ENCODE data around the gene SNRK. TPM values are rescaled to one million over a fixed set of nuclear protein-coding genes. Genes with fewer than 3 reads are reported as not detected.

The SNRK gene
- total RNA-seq, 4 donors from 2014 or later = 41.9 to 96.0 (median 61.1) TPM

- ATAC-seq (ENCODE audit: low FRiP score) (no peak), DNase-seq (ENCODE audit: low spot score) (no peak)
- TF ChIP-seq CTCF (IDR thresholded peaks at IDR 0.05) = no peak
These were observed 29.5 kb upstream of the SNRK start for GRCh38 chr3:43256714-43257461.

- TF ChIP-seq CTCF (IDR thresholded peaks at IDR 0.05) = no peak
- DNase-seq (ENCODE audit: low spot score) = no peak
- no peak for ATAC-seq (ENCODE audit: low FRiP score)
These were observed 28.5 kb upstream of the SNRK start for GRCh38 chr3:43257850-43258249.

GRCh38 chr3:43259626-43260025, 26.7 kb upstream of the SNRK start:
- no peak for DNase-seq (ENCODE audit: low spot score)
- no peak for ATAC-seq (ENCODE audit: low FRiP score)
- no peak for TF ChIP-seq CTCF (IDR thresholded peaks at IDR 0.05)

- no peak for TF ChIP-seq CTCF (IDR thresholded peaks at IDR 0.05)
- DNase-seq (ENCODE audit: low spot score) = no peak
- ATAC-seq (ENCODE audit: low FRiP score) = no peak
These were observed 25.9 kb upstream of the SNRK start for GRCh38 chr3:43260412-43260811.

GRCh38 chr3:43262194-43262593, 24.1 kb upstream of the SNRK start:
- TF ChIP-seq CTCF (IDR thresholded peaks at IDR 0.05) = no peak
- DNase-seq (ENCODE audit: low spot score) (no peak), ATAC-seq (ENCODE audit: low FRiP score) (no peak)

GRCh38 chr3:43266451-43266850, 19.9 kb upstream of the SNRK start:
- no peak for ATAC-seq (ENCODE audit: low FRiP score)
- no peak for DNase-seq (ENCODE audit: low spot score)
- no peak for TF ChIP-seq CTCF (IDR thresholded peaks at IDR 0.05)

- no peak for DNase-seq (ENCODE audit: low spot score)
- ATAC-seq (ENCODE audit: low FRiP score) = no peak
- TF ChIP-seq CTCF (IDR thresholded peaks at IDR 0.05) = no peak
These were observed 19.3 kb upstream of the SNRK start for GRCh38 chr3:43266995-43267394.

Measured in omental fat pad (tissue), 4 donors.